CD4-positive, alpha-beta T cell (primary cell): ENCODE results near the gene MFAP3L. TPM values are rescaled to one million over a fixed set of nuclear protein-coding genes. Genes with fewer than 3 reads are reported as not detected.

Experiments
- ATAC-seq: fragments of 200-7000 bp; cut with Tn5 transposase; one replicate; pipeline ENCODE4 v1.10.0; 2022; ENCODE audit warnings: mild to moderate bottlenecking; ENCODE audit not compliant: poor library complexity
- CTCF ChIA-PET: fragments of 350-600 bp; sonication (Branson Sonifier 250); formaldehyde crosslinking; loops from one replicate; lab custom pipeline; 2021; ENCODE audit warnings: antibody characterized with exemption, inconsistent platforms; lab: Charles Lee
- POLR2A ChIA-PET: fragments of 350-600 bp; sonication (Branson Sonifier 250); formaldehyde crosslinking; loops from one replicate; lab custom pipeline; 2021; ENCODE audit warnings: antibody characterized with exemption, inconsistent platforms; lab: Charles Lee
- DNase-seq, 14 experiments: peaks; one replicate each; pipeline ENCODE4 v3.0.0-alpha.2; 2013 to 2020; ENCODE audit warnings: mixed read lengths in 2 of 14
- H3K27ac ChIP-seq, 2 donors: one replicate each; pipeline versions ENCODE4 v1.5.1 to v1.7.0; 2013; ENCODE audit warnings: low read length in 2 of 2, low read depth in 1 of 2, mild to moderate bottlenecking in 1 of 2
- H3K27me3 ChIP-seq, 2 experiments: 1 replicate in 1 of 2; 2 replicates in 1 of 2; pipeline versions ENCODE4 v1.6.1 to v1.7.0; 2013; ENCODE audit warnings: low read length in 2 of 2, control low read depth in 1 of 2, mild to moderate bottlenecking in 1 of 2, moderate library complexity in 1 of 2; ENCODE audit not compliant: insufficient read depth in 2 of 2, control insufficient read depth in 1 of 2
- H3K36me3 ChIP-seq: one replicate; pipeline ENCODE4 v1.6.1; 2013; ENCODE audit warnings: low read length, control low read depth; ENCODE audit not compliant: insufficient read depth
- H3K4me1 ChIP-seq: one replicate; pipeline ENCODE4 v1.6.1; 2013; ENCODE audit warnings: low read length, control low read depth; ENCODE audit not compliant: insufficient read depth
- H3K4me3 ChIP-seq: one replicate; pipeline ENCODE4 v1.5.1; 2013; ENCODE audit warnings: mild to moderate bottlenecking, low read length, moderate library complexity
- H3K9me3 ChIP-seq, 2 experiments: 1 replicate in 1 of 2; 2 replicates in 1 of 2; pipeline versions ENCODE4 v1.6.1 to v1.7.0; 2013; ENCODE audit warnings: low read length in 2 of 2, mild to moderate bottlenecking in 2 of 2, control low read depth in 1 of 2, moderate library complexity in 1 of 2; ENCODE audit not compliant: control insufficient read depth in 1 of 2, insufficient read depth in 1 of 2
- H3K27ac Mint-ChIP-seq: one replicate; pipeline ENCODE4 v1.8.0; 2020; ENCODE audit warnings: mixed read lengths
- H3K27me3 Mint-ChIP-seq: one replicate; pipeline ENCODE4 v1.8.0; 2021; ENCODE audit warnings: mixed read lengths
- H3K36me3 Mint-ChIP-seq: one replicate; pipeline ENCODE4 v1.8.0; 2021; ENCODE audit warnings: low read depth, mixed read lengths
- H3K4me1 Mint-ChIP-seq: one replicate; pipeline ENCODE4 v1.8.0; 2021; ENCODE audit warnings: low read depth, mixed read lengths
- H3K4me3 Mint-ChIP-seq: one replicate; pipeline ENCODE4 v1.8.0; 2020; ENCODE audit warnings: mild to moderate bottlenecking, mixed read lengths
- H3K9me3 Mint-ChIP-seq: one replicate; pipeline ENCODE4 v1.8.0; 2020; ENCODE audit warnings: mixed read lengths
- intact Hi-C, 2 experiments: fragments of 100-400 bp; cut with DNase I in 1 of 2; cut with micrococcal nuclease in 1 of 2; formaldehyde crosslinking; loops; one replicate each; pipeline versions ENCODE4 v1.15.1 to v1.9.0; 2023 to 2025; cut with DNase I, micrococcal nuclease
- total RNA-seq, 174 experiments: library from RNA in 2 of 174; stranded (reverse) in 2 of 174; gene quantifications; one replicate each; pipeline ENCODE4 v1.2.3 and lab custom pipeline; 2021 to 2026
- TF ChIP-seq, protein P1 (sequence below): fragments of 200-600 bp; IDR thresholded peaks from one replicate; pipeline ENCODE4 v1.8.0; 2022; ENCODE audit warnings: antibody characterized with exemption, mild to moderate bottlenecking

MFAP3L gene
- total RNA-seq, 2 experiments from 2014 or later: 0.59 to 1.3 TPM

DNA sequence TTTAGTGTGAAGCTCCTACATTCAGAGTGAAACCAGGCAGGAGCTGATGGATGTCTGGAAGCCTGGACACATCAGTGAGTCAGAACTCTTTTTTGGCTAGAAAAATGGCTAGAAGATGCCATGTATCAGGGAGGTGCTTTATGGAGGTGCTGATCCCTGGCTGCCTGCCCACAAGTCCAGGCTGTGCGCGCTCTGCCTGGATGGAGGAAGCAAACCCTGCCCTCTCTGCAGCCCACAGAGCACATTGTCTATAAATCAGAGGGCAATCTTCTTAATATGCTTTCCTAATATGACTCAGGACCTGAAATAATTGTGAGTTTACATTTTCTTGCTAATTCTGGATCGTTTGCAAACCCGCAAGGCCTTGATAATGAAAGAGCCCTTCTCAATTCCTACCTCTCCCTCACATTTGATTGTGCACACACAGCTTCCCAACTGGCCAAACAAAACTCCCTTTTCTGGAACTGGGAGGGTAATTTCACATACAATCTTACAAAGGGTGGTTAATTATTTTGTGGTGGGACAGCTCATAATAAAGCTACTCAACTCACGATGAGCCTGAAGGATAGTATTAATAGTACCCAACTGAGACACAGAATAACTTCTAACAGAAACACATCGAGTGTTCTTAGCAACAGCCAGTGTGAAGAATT, 11.7 kb downstream of the MFAP3L start:
- Mint-ChIP-seq H3K9me3 (no peaks in the 10 kb centered on the region), H3K4me1 (no peaks in the 10 kb centered on the region), H3K27me3 (no peaks in the 10 kb centered on the region), H3K27ac (no peak overlapping the region), H3K4me3 (no peak overlapping the region), H3K36me3 (no peaks in the 10 kb centered on the region)
- TF ChIP-seq, protein P1, sequence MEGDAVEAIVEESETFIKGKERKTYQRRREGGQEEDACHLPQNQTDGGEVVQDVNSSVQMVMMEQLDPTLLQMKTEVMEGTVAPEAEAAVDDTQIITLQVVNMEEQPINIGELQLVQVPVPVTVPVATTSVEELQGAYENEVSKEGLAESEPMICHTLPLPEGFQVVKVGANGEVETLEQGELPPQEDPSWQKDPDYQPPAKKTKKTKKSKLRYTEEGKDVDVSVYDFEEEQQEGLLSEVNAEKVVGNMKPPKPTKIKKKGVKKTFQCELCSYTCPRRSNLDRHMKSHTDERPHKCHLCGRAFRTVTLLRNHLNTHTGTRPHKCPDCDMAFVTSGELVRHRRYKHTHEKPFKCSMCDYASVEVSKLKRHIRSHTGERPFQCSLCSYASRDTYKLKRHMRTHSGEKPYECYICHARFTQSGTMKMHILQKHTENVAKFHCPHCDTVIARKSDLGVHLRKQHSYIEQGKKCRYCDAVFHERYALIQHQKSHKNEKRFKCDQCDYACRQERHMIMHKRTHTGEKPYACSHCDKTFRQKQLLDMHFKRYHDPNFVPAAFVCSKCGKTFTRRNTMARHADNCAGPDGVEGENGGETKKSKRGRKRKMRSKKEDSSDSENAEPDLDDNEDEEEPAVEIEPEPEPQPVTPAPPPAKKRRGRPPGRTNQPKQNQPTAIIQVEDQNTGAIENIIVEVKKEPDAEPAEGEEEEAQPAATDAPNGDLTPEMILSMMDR: no peak
- DNase-seq (no peak), ATAC-seq (no peak)
- ChIA-PET POLR2A (no interaction called here), CTCF (no interaction called here)
- H3K9me3 ChIP-seq: no peaks in the 10 kb centered on the region
- intact Hi-C loops: no loop called here
- H3K27ac ChIP-seq: no peak overlapping the region
- H3K4me1 ChIP-seq: no peaks in the 10 kb centered on the region
- no peaks in the 10 kb centered on the region for H3K27me3 ChIP-seq
- no peaks in the 10 kb centered on the region for H3K36me3 ChIP-seq
- H3K4me3 ChIP-seq: no peak overlapping the region

DNA sequence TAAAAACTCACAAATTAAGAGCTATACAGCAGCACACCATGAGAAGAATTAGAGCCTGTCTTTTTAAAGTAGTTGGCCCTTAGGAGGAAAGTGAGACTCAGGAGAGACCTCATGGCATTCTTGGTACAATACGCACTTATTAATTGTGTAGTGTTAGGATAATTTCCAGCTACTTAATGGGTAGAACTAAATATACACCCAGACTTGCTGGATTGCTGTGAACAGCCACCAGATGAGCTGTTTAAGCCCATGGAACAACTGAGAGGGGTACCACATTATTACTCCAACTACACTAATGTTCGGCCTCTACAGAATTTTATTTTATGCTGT, 13.6 kb downstream of the MFAP3L start:
- intact Hi-C loops: no loop called here
- POLR2A ChIA-PET: no interaction called here
- Histone ChIP-seq H3K27me3 (no peaks in the 10 kb centered on the region), H3K36me3 (no peaks in the 10 kb centered on the region), H3K9me3 (no peaks in the 10 kb centered on the region), H3K4me1 (no peaks in the 10 kb centered on the region), H3K27ac (no peak overlapping the region), H3K4me3 (no peak overlapping the region)
- H3K4me1 Mint-ChIP-seq: peaks cover 10% of the 10 kb centered on the region
- no peaks in the 10 kb centered on the region for H3K36me3 Mint-ChIP-seq
- no peak overlapping the region for H3K27ac Mint-ChIP-seq
- H3K4me3 Mint-ChIP-seq: no peak overlapping the region
- DNase-seq: no peak
- TF ChIP-seq, protein P1: no peak
- ATAC-seq: no peak
- CTCF ChIA-PET: no interaction called here
- no peaks in the 10 kb centered on the region for H3K9me3 Mint-ChIP-seq
- H3K27me3 Mint-ChIP-seq: peaks cover 13% of the 10 kb centered on the region

DNA sequence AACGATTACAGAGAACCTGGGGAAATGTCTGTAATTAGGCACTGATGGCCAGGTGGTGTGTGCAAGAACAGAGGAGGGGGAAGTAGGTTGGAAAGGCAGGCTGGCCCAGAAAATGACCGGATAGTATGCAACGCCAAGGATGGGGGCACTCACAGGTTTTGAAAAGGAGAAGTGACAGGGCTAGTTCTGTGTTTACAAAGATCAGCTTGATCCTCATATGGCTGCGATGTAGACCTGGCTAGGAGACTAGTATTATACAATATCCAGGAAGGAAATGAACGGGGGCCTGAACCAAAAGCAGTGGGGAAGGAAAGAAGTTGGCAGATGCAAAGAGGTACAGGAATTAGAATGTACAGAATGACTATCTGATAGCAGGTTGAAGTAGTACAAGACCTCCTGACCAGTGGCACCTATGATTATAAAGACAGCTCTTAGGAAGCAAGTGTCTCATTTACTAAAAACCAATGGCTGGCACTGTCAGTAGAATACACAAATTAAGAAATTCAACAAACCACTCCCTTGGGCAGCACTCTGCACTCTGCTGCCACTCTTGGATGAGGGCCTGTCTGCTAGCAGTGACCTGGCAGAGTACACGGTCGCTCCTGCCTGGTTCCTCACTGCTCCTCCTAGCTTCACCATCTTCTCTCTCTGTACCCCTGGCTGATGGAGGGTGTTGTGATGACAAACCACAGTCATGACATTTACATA, 14.1 kb downstream of the MFAP3L start:
- ChIA-PET POLR2A (no interaction called here), CTCF (no interaction called here)
- H3K27me3 ChIP-seq: no peaks in the 10 kb centered on the region
- Mint-ChIP-seq H3K9me3 (no peaks in the 10 kb centered on the region), H3K36me3 (no peaks in the 10 kb centered on the region), H3K4me1 (peaks cover 10% of the 10 kb centered on the region), H3K4me3 (no peak overlapping the region), H3K27ac (no peak overlapping the region), H3K27me3 (peaks cover 13% of the 10 kb centered on the region)
- no peaks in the 10 kb centered on the region for H3K36me3 ChIP-seq
- no peak overlapping the region for H3K27ac ChIP-seq
- ATAC-seq: no peak
- TF ChIP-seq, protein P1: no peak
- intact Hi-C loops: no loop called here
- no peaks in the 10 kb centered on the region for H3K4me1 ChIP-seq
- DNase-seq: no peak
- H3K9me3 ChIP-seq: no peaks in the 10 kb centered on the region
- no peak overlapping the region for H3K4me3 ChIP-seq
